GM18526 (cell line): ENCODE data around the gene CD300A.

Source experiments
- POLR2A ChIP-seq: IDR thresholded peaks from 3 replicates; pipeline ENCODE4 v1.6.1; 2011; ENCODE audit not compliant: insufficient read length; ENCODE audit errors: extremely low read depth

CD300A gene

GRCh38 chr17:74531231-74531761 lies 64.9 kb downstream of the CD300A start, which contains the start of gene CD300LB:
Gene CD300LB (minus strand): TSS chr17:74531475. CDS start chr17:74531350, 125 bp downstream.
- no peak for TF ChIP-seq POLR2A

- no peak for TF ChIP-seq POLR2A
Measured at GRCh38 chr17:74532115-74532514, 65.7 kb downstream of the CD300A start.
